ENCODE results near the gene ADAMTS2.
"Not testable (repeated sequence)": the region's sequence is repeated elsewhere in the genome, so short reads cannot be mapped to it uniquely, and the experiment has no call there.

The ADAMTS2 gene

GRCh38 chr5:179327021-179327735, 18.1 kb downstream of the ADAMTS2 start:
- peaks cover 34% of the 10 kb centered on the region for H3K27me3 Mint-ChIP-seq (ENCODE audit: low read depth, poor library complexity)
- no peak for TF ChIP-seq CTCF (IDR thresholded peaks at IDR 0.05)
- H3K36me3 Mint-ChIP-seq (ENCODE audit: low read depth) = peaks cover 6% of the 10 kb centered on the region
- peaks cover 65% of the 10 kb centered on the region for H3K4me1 Mint-ChIP-seq
- peaks cover 11% of the 10 kb centered on the region for H3K9me3 Mint-ChIP-seq
- no peak overlapping the region for H3K27ac Mint-ChIP-seq
- no peak overlapping the region for H3K4me3 Mint-ChIP-seq
- DNase-seq = no peak

- H3K27ac Mint-ChIP-seq = peak overlapping the region; percentile 48
- peaks cover 37% of the 10 kb centered on the region for H3K27me3 Mint-ChIP-seq (ENCODE audit: low read depth, poor library complexity)
- DNase-seq = peak; percentile 29
- peaks cover 68% of the 10 kb centered on the region for H3K4me1 Mint-ChIP-seq
- no peak for TF ChIP-seq CTCF (IDR thresholded peaks at IDR 0.05)
- H3K4me3 Mint-ChIP-seq = peak overlapping the region; percentile 28
- peaks cover 6% of the 10 kb centered on the region for H3K36me3 Mint-ChIP-seq (ENCODE audit: low read depth)
- H3K9me3 Mint-ChIP-seq = peaks cover 11% of the 10 kb centered on the region
These were observed 18.9 kb downstream of the ADAMTS2 start for GRCh38 chr5:179326122-179326927.

- Mint-ChIP-seq H3K4me3 (no peak overlapping the region), H3K9me3 (peaks cover 11% of the 10 kb centered on the region), H3K36me3 (ENCODE audit: low read depth) (peaks cover 6% of the 10 kb centered on the region), H3K27ac (no peak overlapping the region), H3K27me3 (ENCODE audit: low read depth, poor library complexity) (peaks cover 43% of the 10 kb centered on the region), H3K4me1 (peaks cover 74% of the 10 kb centered on the region)
- no peak for TF ChIP-seq CTCF (IDR thresholded peaks at IDR 0.05)
- no peak for DNase-seq
These were observed 19.8 kb downstream of the ADAMTS2 start for GRCh38 chr5:179325296-179326031.

- Mint-ChIP-seq H3K27me3 (ENCODE audit: low read depth, poor library complexity) (peaks cover 43% of the 10 kb centered on the region), H3K27ac (no peak overlapping the region), H3K9me3 (peaks cover 11% of the 10 kb centered on the region), H3K4me1 (peaks cover 77% of the 10 kb centered on the region), H3K4me3 (no peak overlapping the region), H3K36me3 (ENCODE audit: low read depth) (peaks cover 6% of the 10 kb centered on the region)
- no peak for DNase-seq
- TF ChIP-seq CTCF (IDR thresholded peaks at IDR 0.05) = no peak
These were observed 20.4 kb downstream of the ADAMTS2 start for GRCh38 chr5:179324760-179325295.

GRCh38 chr5:179324316-179324715, 20.9 kb downstream of the ADAMTS2 start:
- peaks cover 39% of the 10 kb centered on the region for H3K27me3 Mint-ChIP-seq (ENCODE audit: low read depth, poor library complexity)
- H3K4me3 Mint-ChIP-seq; H3K27ac Mint-ChIP-seq; DNase-seq; H3K36me3 Mint-ChIP-seq (ENCODE audit: low read depth): not testable (repeated sequence)
- peaks cover 79% of the 10 kb centered on the region for H3K4me1 Mint-ChIP-seq
- peaks cover 11% of the 10 kb centered on the region for H3K9me3 Mint-ChIP-seq
